Testis (tissue), 3 donors: Measurements from ENCODE around the gene TCF3. TPM values are rescaled to one million over a fixed set of nuclear protein-coding genes. Genes with fewer than 3 reads are reported as not detected.
A peak's percentile ranks its signal among the peaks of the same experiment; 100 is the strongest.

ENCODE experiments used
- DNase-seq: peaks from one replicate; pipeline ENCODE4 v3.0.0-alpha.2; 2019
- H3K27ac ChIP-seq, 2 donors: fragments of 200-600 bp; sonication (generic); one replicate each; pipeline ENCODE4 v1.5.1; 2019
- H3K27me3 ChIP-seq: fragments of 200-600 bp; sonication (generic); one replicate; pipeline ENCODE4 v1.5.1; 2019
- H3K36me3 ChIP-seq: fragments of 200-600 bp; sonication (generic); one replicate; pipeline ENCODE4 v1.5.1; 2017; ENCODE audit warnings: low read depth; ENCODE audit errors: missing control alignments
- H3K4me1 ChIP-seq: fragments of 200-600 bp; sonication (generic); one replicate; pipeline ENCODE4 v1.5.1; 2019
- H3K4me3 ChIP-seq, 2 donors: fragments of 200-600 bp; sonication (generic); one replicate each; pipeline ENCODE4 v1.5.1; 2017 to 2019
- H3K9me3 ChIP-seq: fragments of 200-600 bp; sonication (generic); one replicate; pipeline ENCODE4 v1.5.1; 2017
- POLR2A ChIP-seq: fragments of 450-650 bp; IDR thresholded peaks from one replicate; pipeline ENCODE4 v1.6.1; 2017; ENCODE audit warnings: antibody characterized with exemption, mild to moderate bottlenecking, moderate library complexity
- WGBS, 2 donors: methylation state at CpG; one replicate each; pipeline ENCODE4 v1.1.5; 2018; 5-methylcytosine and 5-hydroxymethylcytosine counted together
- intact Hi-C: fragments of 100-400 bp; cut with DNase I; formaldehyde crosslinking; loops from one replicate; pipeline ENCODE4 v1.15.1; 2023; ENCODE audit warnings: low total_unique reads
- polyA plus RNA-seq: library from polyadenylated mRNA; stranded (reverse); fragments of 350-450 nt; fragmentation: Illumina TruSeq; extraction: RNeasy Lipid Tissue Mini Kit (QIAGEN cat#74804); gene quantifications from one replicate; pipeline ENCODE4 v1.2.3, GENCODE V29; 2014; ENCODE audit warnings: low read depth, low replicate concordance; ENCODE audit not compliant: insufficient read depth
- total RNA-seq, 2 donors: library from RNA; depleted of rRNA; stranded (reverse); fragments of >200 nt; gene quantifications; one replicate each; pipeline ENCODE4 v1.2.3, GENCODE V29; 2016
- TF ChIP-seq, protein P1 (sequence below), 3 experiments: fragments of 450-650 bp in 2 of 3; fragments of 200-600 bp in 1 of 3; sonication (generic) in 1 of 3; IDR thresholded peaks; one replicate each; pipeline ENCODE4 v1.5.1; 2016 to 2019; ENCODE audit warnings: antibody characterized with exemption in 3 of 3, mild to moderate bottlenecking in 2 of 3, moderate library complexity in 1 of 3

Gene TCF3
- total and polyA plus RNA-seq, 3 donors from 2014 or later, result 157 to 423 (median 330) TPM

DNA sequence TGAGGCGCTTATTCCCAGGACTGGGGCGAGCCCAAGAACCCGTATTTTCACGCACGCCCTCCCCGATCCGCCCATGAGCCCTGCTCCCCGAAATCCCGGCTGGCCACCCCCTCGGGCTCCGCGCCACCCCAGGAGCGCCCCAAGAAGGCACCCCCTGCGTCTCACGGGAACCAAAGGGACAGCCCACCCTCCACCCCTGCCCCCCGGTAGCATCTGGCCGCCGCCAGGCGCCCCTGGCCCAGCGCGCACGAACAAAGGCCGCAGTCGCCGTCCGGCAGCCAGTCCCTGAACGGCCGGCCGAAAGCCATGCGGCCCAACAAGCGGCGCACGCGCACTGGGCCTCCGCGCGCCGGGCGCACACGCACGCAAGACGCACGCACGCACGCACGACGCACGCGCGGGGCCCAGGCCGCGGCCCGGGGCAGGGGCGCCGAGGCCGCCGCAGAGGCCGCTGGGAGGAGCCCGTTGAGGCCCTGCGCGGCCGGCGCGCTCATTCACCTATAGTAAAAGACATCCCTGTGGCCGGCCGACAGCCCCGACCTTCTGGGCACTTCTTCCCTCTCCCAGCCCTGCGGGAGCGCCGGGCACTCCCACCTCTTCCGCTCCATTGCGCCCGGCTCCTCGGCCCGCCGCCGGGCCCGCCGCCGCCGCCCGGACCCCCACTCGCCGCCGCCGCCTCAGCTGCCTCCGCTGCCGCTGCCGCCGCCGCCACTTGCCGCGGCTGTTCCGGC, 60.2 kb downstream of the TCF3 start:
- WGBS, 2 donors, result 0% methylated on average over 11 to 84 of the region's 94 CpGs
- TF ChIP-seq POLR2A, result no peak
- TF ChIP-seq, protein P1, sequence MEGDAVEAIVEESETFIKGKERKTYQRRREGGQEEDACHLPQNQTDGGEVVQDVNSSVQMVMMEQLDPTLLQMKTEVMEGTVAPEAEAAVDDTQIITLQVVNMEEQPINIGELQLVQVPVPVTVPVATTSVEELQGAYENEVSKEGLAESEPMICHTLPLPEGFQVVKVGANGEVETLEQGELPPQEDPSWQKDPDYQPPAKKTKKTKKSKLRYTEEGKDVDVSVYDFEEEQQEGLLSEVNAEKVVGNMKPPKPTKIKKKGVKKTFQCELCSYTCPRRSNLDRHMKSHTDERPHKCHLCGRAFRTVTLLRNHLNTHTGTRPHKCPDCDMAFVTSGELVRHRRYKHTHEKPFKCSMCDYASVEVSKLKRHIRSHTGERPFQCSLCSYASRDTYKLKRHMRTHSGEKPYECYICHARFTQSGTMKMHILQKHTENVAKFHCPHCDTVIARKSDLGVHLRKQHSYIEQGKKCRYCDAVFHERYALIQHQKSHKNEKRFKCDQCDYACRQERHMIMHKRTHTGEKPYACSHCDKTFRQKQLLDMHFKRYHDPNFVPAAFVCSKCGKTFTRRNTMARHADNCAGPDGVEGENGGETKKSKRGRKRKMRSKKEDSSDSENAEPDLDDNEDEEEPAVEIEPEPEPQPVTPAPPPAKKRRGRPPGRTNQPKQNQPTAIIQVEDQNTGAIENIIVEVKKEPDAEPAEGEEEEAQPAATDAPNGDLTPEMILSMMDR (IDR thresholded peaks at IDR 0.05), result peak in 1 of 3 experiments; percentile 19
- peak overlapping the region; percentile 82 to 96 for H3K27ac ChIP-seq
- DNase-seq, result peak; percentile 86
- peak overlapping the region; percentile 79 to 89 for H3K4me3 ChIP-seq
- H3K27me3 ChIP-seq, result no peaks in the 10 kb centered on the region
- no peaks in the 10 kb centered on the region for H3K9me3 ChIP-seq
- intact Hi-C loops, result no loop called here
- H3K4me1 ChIP-seq, result peaks cover 15% of the 10 kb centered on the region
- no peaks in the 10 kb centered on the region for H3K36me3 ChIP-seq

GRCh38 chr19:1591421-1592023, 60.9 kb downstream of the TCF3 start:
- Histone ChIP-seq H3K27ac (peak overlapping the region; percentile 82 to 96), H3K4me1 (peaks cover 15% of the 10 kb centered on the region), H3K4me3 (peak overlapping the region; percentile 79 to 89), H3K36me3 (no peaks in the 10 kb centered on the region), H3K27me3 (no peaks in the 10 kb centered on the region), H3K9me3 (no peaks in the 10 kb centered on the region)
- intact Hi-C loops, result no loop called here
- no peak for DNase-seq
- WGBS, 2 donors, result 0% methylated on average over 27 to 31 of the region's 31 CpGs
- no peak for TF ChIP-seq POLR2A
- TF ChIP-seq, protein P1 (IDR thresholded peaks at IDR 0.05), result no peak

DNA sequence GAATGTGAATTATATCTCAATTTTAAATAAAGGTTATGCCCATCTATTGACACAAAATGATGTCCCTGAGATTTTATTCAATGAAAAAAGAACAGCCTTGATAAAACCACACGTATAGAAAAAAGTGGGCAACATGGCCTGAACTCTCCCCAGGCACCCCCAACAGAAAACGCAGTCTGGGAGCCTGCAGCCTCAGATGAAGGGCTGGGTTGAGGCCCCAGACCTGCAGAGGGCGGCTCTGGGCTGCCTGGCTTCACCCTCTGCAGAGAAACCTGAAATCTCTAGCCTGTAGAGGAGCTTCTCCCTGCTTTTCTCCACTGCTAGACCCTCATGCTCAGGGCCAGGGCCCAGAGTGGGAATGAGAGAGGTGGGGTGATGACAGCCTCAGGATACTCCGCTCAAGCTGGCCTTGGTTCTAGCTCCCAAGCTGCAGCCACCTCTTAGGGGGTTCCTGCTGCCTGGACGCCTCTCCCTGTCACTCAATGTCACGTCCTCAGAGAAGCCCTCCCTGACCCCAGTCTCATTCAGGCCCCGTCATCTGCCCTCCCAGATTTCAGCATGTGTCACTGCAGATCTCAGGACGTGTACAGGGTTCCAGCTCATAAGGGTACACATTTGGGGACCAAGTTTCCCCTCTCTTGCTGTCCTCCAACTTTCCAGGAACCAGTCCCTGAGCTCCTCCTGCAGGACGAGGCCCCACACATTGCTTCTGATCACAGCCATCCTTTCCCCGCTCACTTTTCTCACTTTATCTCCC, 61.6 kb downstream of the TCF3 start:
- Histone ChIP-seq H3K4me3 (peak overlapping the region in 1 of 2 donors; percentile 89), H3K36me3 (no peaks in the 10 kb centered on the region), H3K27me3 (no peaks in the 10 kb centered on the region), H3K4me1 (peaks cover 15% of the 10 kb centered on the region), H3K9me3 (no peaks in the 10 kb centered on the region), H3K27ac (no peak overlapping the region)
- TF ChIP-seq POLR2A, result no peak
- TF ChIP-seq, protein P1 (IDR thresholded peaks at IDR 0.05), result no peak
- 15 to 20% methylated on average over 10 of the region's 10 CpGs for WGBS, 2 donors
- no peak for DNase-seq
- intact Hi-C loops, result no loop called here

DNA sequence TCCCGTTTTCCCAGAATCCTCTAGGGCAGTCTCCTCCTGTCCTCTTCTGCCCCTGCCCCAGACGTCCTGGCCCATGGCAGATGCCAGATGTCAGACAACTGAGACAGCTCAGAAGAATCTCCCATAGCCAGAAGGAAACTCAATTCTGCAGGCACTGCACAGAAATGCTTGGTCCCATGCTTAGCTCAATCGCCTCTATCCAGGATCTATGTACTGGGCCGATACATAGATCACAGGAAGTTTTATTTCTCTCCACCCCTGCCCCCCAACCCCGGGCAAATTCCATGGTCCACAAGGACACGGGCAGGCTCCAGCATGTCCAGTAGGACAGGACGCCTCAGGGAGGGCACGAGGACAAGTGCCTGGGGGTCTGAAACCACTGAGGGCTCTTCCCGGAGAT, 64.5 kb downstream of the TCF3 start:
- TF ChIP-seq, protein P1 (IDR thresholded peaks at IDR 0.05), result no peak
- no peak for TF ChIP-seq POLR2A
- no peaks in the 10 kb centered on the region for H3K36me3 ChIP-seq
- no peak overlapping the region for H3K27ac ChIP-seq
- H3K4me3 ChIP-seq, result no peak overlapping the region
- intact Hi-C loops, result no loop called here
- 63 to 65% methylated on average over 9 of the region's 9 CpGs for WGBS, 2 donors
- H3K9me3 ChIP-seq, result no peaks in the 10 kb centered on the region
- DNase-seq, result no peak
- H3K27me3 ChIP-seq, result no peaks in the 10 kb centered on the region
- peaks cover 10% of the 10 kb centered on the region for H3K4me1 ChIP-seq
